ACC112 (cell line): ENCODE results near the gene NTRK1.
A peak's percentile ranks its signal among the peaks of the same experiment; 100 is the strongest.

Experiments
- H2AFZ ChIP-seq: fragments of 200-600 bp; sonication (generic); one replicate; pipeline ENCODE4 v1.6.0; 2017; ENCODE audit warnings: antibody characterized with exemption, low read length; ENCODE audit not compliant: unreplicated experiment
- H3K27ac ChIP-seq: fragments of 200-600 bp; sonication (generic); 2 replicates; pipeline ENCODE4 v1.5.1; 2014; ENCODE audit warnings: low read depth, mild to moderate bottlenecking, antibody characterized with exemption, low read length, moderate library complexity
- H3K27me3 ChIP-seq: fragments of 200-600 bp; sonication (generic); 2 replicates; pipeline ENCODE4 v1.6.1; 2014; ENCODE audit warnings: mild to moderate bottlenecking, antibody characterized with exemption, low read length, moderate library complexity, mixed read lengths; ENCODE audit not compliant: insufficient read depth
- H3K36me3 ChIP-seq: fragments of 200-600 bp; sonication (generic); 2 replicates; pipeline ENCODE4 v1.6.1; 2016; ENCODE audit warnings: mild to moderate bottlenecking, antibody characterized with exemption, low read length, moderate library complexity, mixed read lengths; ENCODE audit not compliant: insufficient read depth
- H3K4me1 ChIP-seq: fragments of 200-600 bp; sonication (generic); one replicate; pipeline ENCODE4 v1.6.1; 2016; ENCODE audit warnings: low read length, mixed read lengths; ENCODE audit not compliant: insufficient read depth, unreplicated experiment, control insufficient read depth
- H3K4me3 ChIP-seq: fragments of 200-600 bp; sonication (generic); 2 replicates; pipeline ENCODE4 v1.5.1; 2014; ENCODE audit warnings: mild to moderate bottlenecking, low read depth, low read length
- H3K79me2 ChIP-seq: fragments of 200-600 bp; sonication (generic); one replicate; pipeline ENCODE4 v1.6.0; 2016; ENCODE audit warnings: low read length; ENCODE audit not compliant: control insufficient read depth, unreplicated experiment, insufficient read depth

NTRK1 gene

DNA sequence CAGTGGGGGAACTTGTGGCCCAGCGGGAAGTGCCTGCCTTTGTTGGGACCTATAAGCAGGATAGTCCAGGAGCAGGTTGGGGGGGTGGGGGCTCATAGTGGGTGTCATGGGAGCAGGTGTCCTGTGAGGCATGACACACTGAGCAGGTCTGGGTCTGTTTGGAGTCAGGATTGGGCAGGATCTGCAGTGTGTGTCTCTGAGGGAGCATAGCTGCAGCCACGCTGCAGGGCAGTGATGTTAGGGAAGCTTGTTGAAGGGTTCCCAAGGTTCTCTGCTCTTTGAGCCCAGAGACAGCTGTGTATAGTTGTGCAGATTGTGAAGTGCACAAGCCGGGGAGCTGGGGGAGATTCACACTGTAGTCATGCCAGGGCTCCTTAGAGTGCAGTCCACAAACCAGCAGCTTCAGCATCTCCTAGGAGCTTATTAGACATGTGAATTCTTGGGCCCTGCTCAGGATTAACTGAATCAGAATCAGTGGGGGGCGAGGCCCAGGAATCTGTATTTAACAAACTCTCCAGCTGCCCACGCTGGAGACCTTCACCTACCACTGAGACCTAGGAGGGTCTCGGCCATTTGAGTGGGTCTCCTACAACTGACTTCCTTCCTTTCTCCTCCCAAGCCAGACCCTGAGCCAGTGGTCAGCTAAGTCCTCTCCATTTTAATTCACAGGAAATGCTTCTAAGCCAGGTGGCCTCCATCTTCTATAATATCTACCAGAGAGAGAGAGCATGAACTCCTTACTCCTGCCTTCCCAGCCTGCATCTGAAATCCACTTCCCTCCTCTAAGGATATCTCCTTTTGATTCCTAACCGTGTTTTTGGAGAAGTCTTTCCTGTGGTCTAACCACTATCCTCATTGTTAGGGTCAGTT is 12.8 kb upstream of the NTRK1 start:
- H3K36me3 ChIP-seq: no peaks in the 10 kb centered on the region
- H3K4me3 ChIP-seq: no peak overlapping the region
- H3K27me3 ChIP-seq: peaks cover 42% of the 10 kb centered on the region
- H2AFZ ChIP-seq: no peak overlapping the region
- peaks cover 7% of the 10 kb centered on the region for H3K4me1 ChIP-seq
- H3K27ac ChIP-seq: no peak overlapping the region
- no peaks in the 10 kb centered on the region for H3K79me2 ChIP-seq

DNA sequence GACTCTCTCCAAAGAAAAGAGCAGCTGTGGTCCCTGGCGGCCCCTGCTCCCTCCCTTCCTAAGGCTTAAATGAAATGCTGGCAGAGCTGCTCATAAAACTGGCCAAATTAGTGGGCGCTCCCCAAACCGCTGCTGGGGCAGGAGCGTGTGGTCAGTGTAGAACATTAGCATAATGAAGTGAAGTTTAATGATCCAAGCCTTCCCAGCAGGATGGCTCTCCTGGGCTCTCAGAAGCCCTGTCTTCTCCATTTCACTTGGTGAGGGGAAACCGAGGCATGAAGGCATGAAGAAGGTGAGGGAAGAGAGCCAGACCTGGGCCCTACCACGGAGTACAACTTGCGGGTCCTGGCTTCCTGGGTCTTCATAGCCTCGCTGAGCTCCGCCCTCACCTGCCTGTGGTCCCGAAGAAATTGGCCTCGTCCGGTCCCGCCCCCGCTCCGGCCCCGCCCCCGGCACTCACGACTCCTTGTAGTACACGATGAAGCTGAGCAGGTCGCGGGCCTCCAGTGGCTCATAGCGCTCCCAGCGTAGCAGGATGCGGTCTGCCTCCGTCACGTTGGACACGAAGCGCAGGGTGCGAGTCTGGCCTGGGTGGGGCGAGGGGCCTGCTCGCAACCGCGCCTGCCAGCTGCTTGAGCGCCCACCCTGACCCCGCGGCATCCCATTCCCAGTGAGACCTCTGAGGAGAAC is 12.1 kb upstream of the NTRK1 start:
- H3K27me3 ChIP-seq: peaks cover 35% of the 10 kb centered on the region
- H3K27ac ChIP-seq: no peak overlapping the region
- peaks cover 7% of the 10 kb centered on the region for H3K4me1 ChIP-seq
- H3K36me3 ChIP-seq: no peaks in the 10 kb centered on the region
- no peak overlapping the region for H2AFZ ChIP-seq
- H3K4me3 ChIP-seq: no peak overlapping the region
- H3K79me2 ChIP-seq: no peaks in the 10 kb centered on the region

DNA sequence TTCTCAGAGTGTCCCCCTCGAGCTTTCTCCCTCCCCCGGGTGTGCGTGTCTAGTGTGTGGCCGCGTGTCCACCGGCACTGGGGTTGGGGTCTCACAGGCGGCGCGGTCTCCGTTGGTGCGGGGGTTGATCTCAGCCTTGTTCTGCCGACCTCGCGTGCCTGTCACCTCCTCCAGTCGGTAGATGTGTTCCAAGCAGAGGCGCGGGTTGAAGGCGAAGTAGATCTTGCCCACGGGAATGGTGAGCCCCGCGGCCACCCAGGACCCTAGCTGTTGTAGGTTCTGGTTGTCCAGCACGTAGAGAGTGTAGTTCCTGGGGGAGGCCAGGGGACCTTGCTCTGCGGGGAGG is 11.5 kb upstream of the NTRK1 start:
- H2AFZ ChIP-seq: no peak overlapping the region
- H3K36me3 ChIP-seq: no peaks in the 10 kb centered on the region
- peaks cover 7% of the 10 kb centered on the region for H3K4me1 ChIP-seq
- H3K79me2 ChIP-seq: no peaks in the 10 kb centered on the region
- no peak overlapping the region for H3K4me3 ChIP-seq
- peaks cover 33% of the 10 kb centered on the region for H3K27me3 ChIP-seq
- H3K27ac ChIP-seq: no peak overlapping the region

DNA sequence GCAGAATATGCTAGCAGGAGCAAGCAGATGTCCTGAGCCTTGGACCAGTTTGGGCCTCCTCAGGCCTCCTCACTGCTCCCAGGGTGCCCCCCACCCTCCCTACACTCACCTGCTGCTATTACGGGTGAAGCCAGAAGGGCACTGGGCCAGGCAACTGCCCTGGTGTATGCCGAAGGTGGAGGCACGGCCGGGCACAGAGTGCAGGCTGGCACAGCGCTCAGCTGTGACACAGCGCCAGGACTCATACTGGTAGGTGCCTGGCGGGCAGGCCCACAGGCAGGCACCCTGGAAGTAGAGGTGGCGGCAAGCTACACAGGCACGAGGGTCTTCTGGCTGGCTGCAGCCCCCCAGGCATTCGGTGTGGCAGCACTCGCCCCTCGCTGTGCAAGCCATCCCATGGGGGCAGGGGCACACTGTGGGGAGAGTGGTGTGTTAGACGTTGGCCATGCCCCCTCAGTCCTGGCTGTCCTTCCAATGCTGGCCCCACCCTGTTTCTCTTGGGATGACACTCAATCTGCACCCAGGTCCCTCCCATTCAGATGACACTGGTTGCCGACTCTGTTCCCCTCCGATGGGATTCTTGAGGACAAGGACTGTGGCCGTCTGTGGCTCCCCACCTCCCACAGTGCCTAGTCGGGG is 8.8 kb upstream of the NTRK1 start:
- no peak overlapping the region for H3K27ac ChIP-seq
- no peak overlapping the region for H2AFZ ChIP-seq
- peaks cover 7% of the 10 kb centered on the region for H3K4me1 ChIP-seq
- H3K79me2 ChIP-seq: no peaks in the 10 kb centered on the region
- no peak overlapping the region for H3K4me3 ChIP-seq
- H3K36me3 ChIP-seq: no peaks in the 10 kb centered on the region
- peaks cover 22% of the 10 kb centered on the region for H3K27me3 ChIP-seq

DNA sequence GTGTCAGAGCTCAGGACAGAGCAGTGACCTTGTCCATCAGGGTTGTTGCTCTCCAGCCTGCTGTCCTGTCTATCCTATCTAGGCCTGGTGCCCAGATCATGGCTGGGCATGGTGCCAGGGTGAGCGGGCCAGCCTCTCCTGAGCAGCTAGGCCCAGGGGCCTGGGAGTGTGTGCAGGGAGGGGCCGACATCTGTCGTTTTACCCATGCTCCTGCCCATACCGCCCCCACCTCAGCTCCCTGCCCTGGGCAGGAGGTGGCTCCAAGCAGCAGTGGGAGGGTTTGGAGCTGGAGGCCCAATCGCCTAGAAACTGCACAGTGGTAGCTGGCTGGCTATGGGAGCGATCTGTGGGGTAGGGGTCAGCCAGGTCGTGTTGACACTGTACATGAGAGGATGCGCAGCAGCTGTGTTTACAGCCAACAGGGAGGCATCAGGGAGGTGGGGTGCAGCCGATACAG is 8.2 kb upstream of the NTRK1 start:
- Histone ChIP-seq H3K36me3 (no peaks in the 10 kb centered on the region), H2AFZ (no peak overlapping the region), H3K4me3 (no peak overlapping the region), H3K27ac (no peak overlapping the region), H3K4me1 (peaks cover 7% of the 10 kb centered on the region), H3K79me2 (no peaks in the 10 kb centered on the region), H3K27me3 (peaks cover 19% of the 10 kb centered on the region)

DNA sequence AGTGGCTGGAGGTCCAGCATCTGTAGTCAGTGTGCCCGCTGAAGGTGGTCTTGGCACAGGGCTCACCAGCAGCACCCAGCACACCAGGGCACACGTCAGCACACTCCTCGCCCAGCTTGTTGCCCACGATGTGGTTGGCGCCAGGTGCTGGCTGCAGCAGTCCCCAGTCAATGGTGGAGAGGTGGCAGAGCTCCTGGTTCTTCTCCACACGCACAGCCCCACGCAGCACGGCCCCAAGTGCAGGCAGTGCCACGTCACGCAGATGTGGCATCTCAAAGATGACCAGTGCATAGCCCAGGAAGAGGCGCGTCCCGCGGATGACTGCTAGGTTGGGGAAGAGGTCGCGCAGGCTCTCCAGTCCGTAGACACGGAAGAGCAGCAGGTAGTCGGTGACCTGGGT is 6.9 kb upstream of the NTRK1 start:
- peaks cover 19% of the 10 kb centered on the region for H3K27me3 ChIP-seq
- no peak overlapping the region for H3K27ac ChIP-seq
- H3K36me3 ChIP-seq: no peaks in the 10 kb centered on the region
- H3K79me2 ChIP-seq: no peaks in the 10 kb centered on the region
- no peak overlapping the region for H3K4me3 ChIP-seq
- no peak overlapping the region for H2AFZ ChIP-seq
- H3K4me1 ChIP-seq: peaks cover 7% of the 10 kb centered on the region

DNA sequence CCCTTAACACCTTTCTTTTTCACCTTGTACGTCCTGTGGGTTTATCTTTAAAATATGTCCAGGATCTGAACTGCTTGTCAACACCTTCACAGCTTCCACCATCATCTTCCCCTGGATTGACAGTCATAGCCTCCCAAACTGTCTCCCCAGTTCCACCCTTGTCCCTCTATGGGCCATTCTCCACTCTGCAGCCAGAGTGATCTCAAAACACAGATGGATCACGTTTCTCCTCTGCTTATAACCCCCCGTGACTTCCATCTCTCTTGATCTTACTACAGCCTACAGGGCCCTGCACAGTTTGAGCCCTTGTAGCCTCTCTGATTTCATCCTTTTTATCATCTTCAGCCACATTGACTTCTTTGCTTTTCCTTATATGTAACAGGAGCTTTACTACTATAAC is 6.0 kb upstream of the NTRK1 start:
- H3K36me3 ChIP-seq: no peaks in the 10 kb centered on the region
- no peak overlapping the region for H3K4me3 ChIP-seq
- no peak overlapping the region for H2AFZ ChIP-seq
- no peaks in the 10 kb centered on the region for H3K79me2 ChIP-seq
- no peak overlapping the region for H3K27ac ChIP-seq
- H3K4me1 ChIP-seq: peaks cover 7% of the 10 kb centered on the region
- peaks cover 23% of the 10 kb centered on the region for H3K27me3 ChIP-seq

DNA sequence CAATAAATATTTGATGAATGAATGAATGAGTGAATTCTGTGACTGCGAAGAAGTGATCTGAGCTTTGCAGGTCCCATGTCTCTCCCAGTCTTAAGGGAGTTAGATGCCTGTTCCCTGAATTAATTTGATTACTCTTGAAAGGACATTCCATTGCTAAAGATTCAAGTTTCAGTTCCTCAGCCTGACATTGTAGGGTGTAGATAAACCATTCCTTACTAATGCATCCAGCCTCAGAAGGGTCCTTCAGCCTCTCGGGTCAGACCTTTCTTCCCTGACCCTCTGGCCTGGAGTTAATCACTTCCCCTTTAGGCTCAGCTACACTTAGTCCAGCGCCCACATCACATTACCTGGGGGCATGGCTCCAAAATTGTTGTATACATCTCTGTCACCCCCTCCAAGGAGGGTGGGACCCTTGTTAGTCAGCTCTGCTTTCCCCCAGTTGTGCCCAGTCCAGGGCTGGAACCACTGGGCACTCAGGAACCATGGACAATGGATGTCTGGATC is 4.3 kb upstream of the NTRK1 start:
- peaks cover 10% of the 10 kb centered on the region for H3K4me1 ChIP-seq
- no peak overlapping the region for H3K4me3 ChIP-seq
- H2AFZ ChIP-seq: no peak overlapping the region
- no peak overlapping the region for H3K27ac ChIP-seq
- no peaks in the 10 kb centered on the region for H3K36me3 ChIP-seq
- peaks cover 32% of the 10 kb centered on the region for H3K27me3 ChIP-seq
- no peaks in the 10 kb centered on the region for H3K79me2 ChIP-seq

DNA sequence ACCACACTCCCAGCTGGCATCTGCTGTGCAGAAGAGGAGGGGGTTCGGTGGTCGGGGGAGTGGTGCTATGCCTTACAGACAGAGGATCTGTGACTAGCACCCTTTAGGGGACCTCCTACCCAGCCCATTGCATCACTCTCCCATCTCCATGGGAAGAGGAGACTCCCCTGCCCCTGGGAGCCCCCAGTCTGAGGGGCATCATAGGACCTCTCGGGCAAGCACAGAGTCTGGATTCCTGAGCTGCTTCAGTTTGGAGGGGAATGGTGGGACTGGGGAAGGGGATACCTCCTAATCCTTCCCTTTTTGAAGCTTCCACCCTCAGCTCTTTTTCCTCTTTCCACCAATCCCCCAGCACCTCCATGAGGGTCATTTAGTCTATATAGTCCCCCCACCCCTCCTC is 3.1 kb upstream of the NTRK1 start:
- H3K4me3 ChIP-seq: no peak overlapping the region
- H3K27ac ChIP-seq: no peak overlapping the region
- H3K4me1 ChIP-seq: peaks cover 4% of the 10 kb centered on the region
- no peak overlapping the region for H2AFZ ChIP-seq
- H3K27me3 ChIP-seq: peaks cover 39% of the 10 kb centered on the region
- no peaks in the 10 kb centered on the region for H3K36me3 ChIP-seq
- H3K79me2 ChIP-seq: no peaks in the 10 kb centered on the region

DNA sequence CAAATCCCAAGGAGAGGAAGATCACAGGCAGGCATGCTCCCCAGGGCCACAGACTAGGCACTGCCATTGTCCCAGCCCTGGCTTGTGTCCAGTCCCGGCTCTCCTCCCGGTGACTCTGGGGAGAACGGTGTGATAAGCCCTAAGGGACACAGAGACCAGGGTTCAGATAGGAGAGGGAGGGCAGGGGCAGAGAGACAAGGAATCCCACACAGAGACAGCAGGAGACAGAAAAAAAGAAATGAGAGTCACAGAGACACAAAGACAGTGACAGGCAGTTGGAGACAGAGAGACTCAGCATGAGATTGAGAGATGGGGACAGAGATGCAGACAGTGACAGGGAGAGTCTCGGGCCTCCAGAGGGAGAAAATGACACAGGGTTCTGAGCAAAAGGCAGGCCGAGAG is 2.1 kb upstream of the NTRK1 start:
- Histone ChIP-seq H3K79me2 (no peaks in the 10 kb centered on the region), H3K27me3 (peaks cover 39% of the 10 kb centered on the region), H3K4me1 (peaks cover 3% of the 10 kb centered on the region), H3K27ac (no peak overlapping the region), H2AFZ (no peak overlapping the region), H3K4me3 (peak overlapping the region; percentile 79), H3K36me3 (no peaks in the 10 kb centered on the region)
